ENCODE results near the gene FBXW9. TPM values are rescaled to one million over a fixed set of nuclear protein-coding genes. Genes with fewer than 3 reads are reported as not detected.

Gene FBXW9
- total RNA-seq, 2 experiments from 2014 or later, result 6.0 to 6.1 TPM

DNA sequence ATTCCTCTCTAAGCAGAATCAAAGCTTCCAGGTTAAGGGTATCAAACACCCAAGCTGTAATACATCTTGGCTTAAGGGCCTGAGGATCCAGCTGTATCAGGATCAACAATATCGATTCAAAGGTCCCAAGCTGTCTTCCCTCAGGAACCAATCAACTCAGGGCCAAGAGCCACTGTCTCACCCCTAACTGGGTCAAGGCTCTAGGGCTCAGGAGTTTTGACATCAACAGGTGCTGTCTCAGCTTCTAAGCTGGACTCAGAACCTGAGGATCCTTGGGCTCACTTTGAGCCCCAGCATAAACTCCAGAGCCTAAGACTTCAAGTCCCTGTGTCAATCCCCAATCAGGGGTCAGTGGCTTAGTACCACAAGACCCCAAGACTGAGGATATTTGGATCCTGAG, 917 bp downstream of the FBXW9 start:
- H3K4me3 Mint-ChIP-seq, result peak overlapping the region; percentile 89
- H3K4me1 Mint-ChIP-seq (ENCODE audit: low read depth), result peaks cover 26% of the 10 kb centered on the region
- peak overlapping the region; percentile 81 for H3K27ac Mint-ChIP-seq
- H3K9me3 Mint-ChIP-seq (ENCODE audit: insufficient read depth), result no peaks in the 10 kb centered on the region
- POLR2A ChIA-PET, result interaction anchor here (0.5 to 2.6 kb wide), 6 partner anchors 9 to 243 kb away, joined by 3 to 18 read pairs (median 4); partner anchors contain the start of genes CALR, DHPS and TRIR
- CTCF ChIA-PET, result interaction anchor here (0.7 to 2.4 kb wide), 3 partner anchors 19 to 24 kb away, joined by 3 to 13 read pairs (median 4); no protein-coding TSS in a partner anchor
- DNase-seq (no peak), ATAC-seq (no peak)
- no peaks in the 10 kb centered on the region for H3K27me3 Mint-ChIP-seq (ENCODE audit: low read depth)
- peaks cover 14% of the 10 kb centered on the region for H3K36me3 Mint-ChIP-seq (ENCODE audit: low read depth)

DNA sequence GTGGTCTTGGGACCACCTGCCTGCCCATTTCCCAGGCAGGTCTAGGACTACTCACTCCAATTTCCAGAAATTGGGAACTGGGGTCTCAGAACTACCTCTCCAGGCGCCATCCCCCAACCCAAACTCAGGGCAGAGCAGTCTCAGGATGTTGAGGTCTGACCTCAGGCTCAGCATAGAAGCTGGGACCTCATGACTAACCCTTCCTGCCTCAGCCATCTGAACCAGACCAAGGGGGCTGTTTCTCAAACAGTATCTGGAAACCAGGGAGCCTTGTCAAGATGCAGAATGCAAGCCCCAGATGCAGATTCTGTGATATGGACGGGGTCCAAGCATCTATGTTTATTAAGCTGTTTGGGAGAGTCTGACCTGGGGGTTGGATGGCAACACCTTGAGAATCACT, 1.3 kb downstream of the FBXW9 start:
- ATAC-seq, result no peak
- peaks cover 13% of the 10 kb centered on the region for H3K36me3 Mint-ChIP-seq (ENCODE audit: low read depth)
- ChIA-PET POLR2A (interaction anchor here (0.5 to 2.6 kb wide), 6 partner anchors 9 to 244 kb away, joined by 3 to 18 read pairs (median 4); partner anchors contain the start of genes CALR, DHPS and TRIR), CTCF (interaction anchor here (0.7 to 2.4 kb wide), 2 partner anchors 23 to 25 kb away, joined by 4 to 13 read pairs; no protein-coding TSS in a partner anchor)
- no peak for DNase-seq
- H3K9me3 Mint-ChIP-seq (ENCODE audit: insufficient read depth), result no peaks in the 10 kb centered on the region
- H3K27me3 Mint-ChIP-seq (ENCODE audit: low read depth), result no peaks in the 10 kb centered on the region
- H3K4me1 Mint-ChIP-seq (ENCODE audit: low read depth), result peaks cover 26% of the 10 kb centered on the region
- H3K4me3 Mint-ChIP-seq, result peak overlapping the region; percentile 49
- H3K27ac Mint-ChIP-seq, result peak overlapping the region; percentile 28

DNA sequence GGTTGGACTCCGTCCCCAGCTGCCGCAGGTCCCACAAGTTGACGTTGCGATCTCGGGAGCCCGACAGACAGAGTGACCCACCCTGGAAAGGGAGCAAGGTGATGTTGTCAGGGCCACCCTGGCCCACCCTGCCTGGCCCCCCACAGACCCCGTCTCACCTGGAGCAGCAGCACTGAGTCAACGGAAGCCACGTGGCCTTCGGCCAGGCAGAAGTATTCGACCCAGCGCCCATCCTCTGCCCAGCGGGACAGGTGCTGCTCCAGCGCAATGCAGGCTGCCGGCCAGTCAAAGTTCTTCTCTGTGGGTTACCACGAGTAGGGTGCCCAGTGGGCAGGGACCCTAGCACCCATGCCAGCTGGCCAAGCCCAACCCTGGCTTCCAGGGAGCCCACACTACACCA, 1.8 kb downstream of the FBXW9 start:
- Mint-ChIP-seq H3K4me1 (ENCODE audit: low read depth) (peaks cover 26% of the 10 kb centered on the region), H3K9me3 (ENCODE audit: insufficient read depth) (no peaks in the 10 kb centered on the region), H3K36me3 (ENCODE audit: low read depth) (peaks cover 10% of the 10 kb centered on the region), H3K4me3 (no peak overlapping the region), H3K27ac (no peak overlapping the region), H3K27me3 (ENCODE audit: low read depth) (no peaks in the 10 kb centered on the region)
- DNase-seq (no peak), ATAC-seq (no peak)
- ChIA-PET POLR2A (interaction anchor here (0.7 to 2.4 kb wide), 2 partner anchors 9 to 13 kb away, joined by 3 to 18 read pairs; partner anchors contain the start of gene DHPS), CTCF (interaction anchor here (2.4 kb wide), 1 partner anchor 22 kb away, joined by 13 read pairs; no protein-coding TSS in a partner anchor)

DNA sequence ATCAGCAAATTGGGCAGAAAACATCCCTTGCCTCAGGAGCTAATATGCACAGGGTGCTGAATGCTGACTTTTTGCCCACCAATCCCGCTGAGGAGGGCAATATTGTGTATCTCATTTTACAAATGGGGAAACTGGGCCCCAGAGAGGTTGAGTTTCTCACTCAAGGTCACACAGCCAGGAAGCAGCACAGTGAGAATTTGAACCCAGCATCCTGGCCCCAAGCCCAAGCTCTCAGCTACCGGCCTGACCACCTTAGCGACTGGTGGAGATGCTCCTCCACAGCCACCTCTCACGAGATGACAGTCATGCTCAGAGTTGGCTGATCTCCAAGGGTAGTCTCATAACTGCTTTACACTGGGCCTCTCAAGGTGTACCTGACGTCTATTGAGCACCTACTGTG, 3.5 kb downstream of the FBXW9 start:
- H3K27ac Mint-ChIP-seq, result no peak overlapping the region
- ChIA-PET POLR2A (interaction anchor here (1.0 kb wide), 1 partner anchor 30 kb away, joined by 4 read pairs; no protein-coding TSS in a partner anchor), CTCF (interaction anchor here (1.1 to 1.2 kb wide), 2 partner anchors 17 to 390 kb away, joined by 3 read pairs; no protein-coding TSS in a partner anchor)
- H3K4me1 Mint-ChIP-seq (ENCODE audit: low read depth), result peaks cover 23% of the 10 kb centered on the region
- H3K4me3 Mint-ChIP-seq, result no peak overlapping the region
- ATAC-seq (no peak), DNase-seq (no peak)
- H3K36me3 Mint-ChIP-seq (ENCODE audit: low read depth), result peaks cover 3% of the 10 kb centered on the region
- no peaks in the 10 kb centered on the region for H3K9me3 Mint-ChIP-seq (ENCODE audit: insufficient read depth)
- H3K27me3 Mint-ChIP-seq (ENCODE audit: low read depth), result no peaks in the 10 kb centered on the region

DNA sequence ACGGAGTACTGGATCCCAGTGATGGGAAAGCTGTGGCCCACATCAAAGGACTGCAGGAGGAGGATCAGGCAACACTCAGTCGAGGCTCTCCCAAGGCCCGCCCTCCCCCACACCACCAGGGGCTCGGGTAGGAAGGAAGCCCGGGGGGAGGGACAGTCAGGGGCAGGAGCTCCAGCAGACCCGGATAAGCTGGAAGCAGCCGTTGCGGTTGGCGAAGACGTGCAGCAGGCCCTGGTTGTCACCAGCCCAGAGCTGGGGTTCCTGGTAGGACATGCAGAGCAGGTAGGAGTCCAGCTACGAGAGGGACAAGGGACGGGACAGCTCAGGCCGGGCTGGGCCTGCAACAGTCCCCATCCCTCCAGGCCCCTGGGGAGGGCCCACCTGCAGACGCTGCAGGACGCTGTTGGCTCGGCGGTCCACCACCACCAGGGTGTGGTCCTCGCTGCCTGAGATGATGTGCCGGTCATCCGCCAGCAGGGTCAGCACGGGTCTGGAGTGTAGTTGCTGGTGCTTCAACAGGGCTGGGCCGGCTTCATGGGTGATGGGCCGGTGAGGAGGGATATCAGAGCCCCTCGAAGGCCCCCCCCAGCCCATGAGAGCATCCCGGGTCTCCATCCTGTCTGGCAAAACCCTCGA, 6.7 kb downstream of the FBXW9 start:
- peaks cover 6% of the 10 kb centered on the region for H3K4me1 Mint-ChIP-seq (ENCODE audit: low read depth)
- H3K9me3 Mint-ChIP-seq (ENCODE audit: insufficient read depth), result no peaks in the 10 kb centered on the region
- CTCF ChIA-PET, result no interaction called here

DNA sequence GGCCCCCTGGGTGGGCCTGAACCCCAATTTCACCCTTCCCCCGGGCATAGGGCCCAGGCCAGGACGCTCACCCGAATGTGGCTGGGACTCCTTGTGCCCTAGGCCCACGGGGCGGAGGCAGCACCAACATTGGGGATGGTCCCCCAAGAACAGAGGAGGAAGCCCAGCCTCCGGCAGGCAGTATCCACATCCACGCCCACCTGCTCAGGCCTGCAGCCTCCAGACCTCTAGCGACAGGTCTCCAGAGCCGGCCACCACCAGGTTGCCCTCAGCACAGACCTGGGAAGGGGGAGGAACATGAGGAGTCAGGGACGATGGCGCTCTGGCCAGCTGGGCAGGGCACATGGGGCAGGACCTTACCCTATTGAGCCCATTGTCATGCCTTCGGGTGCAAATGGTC, 7.4 kb downstream of the FBXW9 start:
- H3K27me3 Mint-ChIP-seq (ENCODE audit: low read depth), result no peaks in the 10 kb centered on the region
- ATAC-seq (no peak), DNase-seq (no peak)
- H3K4me3 Mint-ChIP-seq, result no peak overlapping the region
- H3K9me3 Mint-ChIP-seq (ENCODE audit: insufficient read depth), result no peaks in the 10 kb centered on the region
- no peaks in the 10 kb centered on the region for H3K36me3 Mint-ChIP-seq (ENCODE audit: low read depth)
- H3K4me1 Mint-ChIP-seq (ENCODE audit: low read depth), result no peaks in the 10 kb centered on the region
- no peak overlapping the region for H3K27ac Mint-ChIP-seq
- POLR2A ChIA-PET, result no interaction called here
- CTCF ChIA-PET, result no interaction called here

More for the DNA sequence above, 6.7 kb downstream of the FBXW9 start:
- ATAC-seq, result no peak
- H3K4me3 Mint-ChIP-seq, result no peak overlapping the region
- H3K27me3 Mint-ChIP-seq (ENCODE audit: low read depth), result no peaks in the 10 kb centered on the region
- POLR2A ChIA-PET, result no interaction called here
- no peak overlapping the region for H3K27ac Mint-ChIP-seq
- DNase-seq, result no peak
- H3K36me3 Mint-ChIP-seq (ENCODE audit: low read depth), result no peaks in the 10 kb centered on the region

DNA sequence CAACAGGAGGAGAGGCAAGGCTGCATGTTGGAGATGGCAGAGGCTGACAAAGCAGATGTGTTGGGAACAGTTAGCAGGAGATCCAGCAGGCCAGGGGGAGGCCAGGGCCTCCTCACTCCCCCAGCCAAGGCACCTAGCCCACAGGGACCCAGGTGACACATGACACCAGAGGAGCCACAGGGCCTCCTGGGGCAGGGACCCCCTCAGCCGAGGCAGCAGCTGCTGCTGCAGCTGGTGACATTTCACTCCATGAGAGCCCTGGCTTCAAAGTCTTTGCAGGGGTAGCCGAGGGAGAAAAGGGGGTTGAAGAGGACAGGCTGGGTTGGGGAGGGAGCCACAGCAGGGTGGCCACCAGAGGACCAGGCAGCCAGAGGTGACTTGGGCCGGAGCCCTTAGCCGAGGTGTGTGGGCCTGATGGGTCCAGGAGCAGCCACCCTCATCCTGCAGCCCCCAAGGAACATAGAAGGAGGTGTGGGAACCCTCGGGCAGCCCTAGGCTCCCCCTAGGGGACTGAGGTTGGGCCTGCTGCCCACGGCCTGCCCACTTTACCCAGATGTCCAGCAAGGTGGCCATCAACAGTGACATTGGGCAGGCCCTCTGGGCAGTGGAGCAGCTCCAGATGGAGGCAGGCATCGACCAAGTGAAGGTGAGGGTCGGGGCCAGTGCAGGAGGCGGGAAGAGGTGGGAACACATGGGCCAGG, 8.8 kb downstream of the FBXW9 start, which contains the start of gene GNG14:
GNG14 (plus strand) TSS at position 503 of the 701 bp plus-strand sequence; CDS start at position 554, 51 bp downstream.
- ChIA-PET CTCF (no interaction called here), POLR2A (no interaction called here)
- DNase-seq (no peak), ATAC-seq (peak; percentile 8)
- no peaks in the 10 kb centered on the region for H3K9me3 Mint-ChIP-seq (ENCODE audit: insufficient read depth)
- no peak within 1 kb of the TSS for H3K27ac Mint-ChIP-seq
- no peaks in the 10 kb centered on the region for H3K4me1 Mint-ChIP-seq (ENCODE audit: low read depth)
- H3K36me3 Mint-ChIP-seq (ENCODE audit: low read depth), result no peaks in the 10 kb centered on the region
- H3K27me3 Mint-ChIP-seq (ENCODE audit: low read depth), result no peaks in the 10 kb centered on the region
- H3K4me3 Mint-ChIP-seq, result no peak within 1 kb of the TSS

DNA sequence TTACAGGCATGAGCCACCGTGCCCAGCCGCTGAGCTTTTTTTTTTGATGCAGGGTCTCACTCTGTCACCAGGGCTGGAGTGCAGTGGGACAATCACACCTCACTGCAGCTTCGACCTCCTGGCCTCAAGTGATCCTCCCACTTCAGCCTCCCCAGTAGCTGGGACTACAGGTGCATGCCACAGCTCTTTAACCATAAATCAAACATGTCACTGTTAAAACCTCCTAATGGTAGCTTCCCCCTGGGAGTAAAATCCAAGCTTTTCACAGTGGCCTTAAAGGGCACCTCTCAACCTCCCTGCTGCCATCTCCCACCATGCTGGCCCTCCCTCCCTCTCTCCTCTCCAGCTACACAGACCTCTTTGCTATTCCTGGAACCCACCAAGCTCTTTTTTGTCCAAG, 10.6 kb downstream of the FBXW9 start:
- Mint-ChIP-seq H3K4me1 (ENCODE audit: low read depth) (peaks cover 4% of the 10 kb centered on the region), H3K9me3 (ENCODE audit: insufficient read depth) (no peaks in the 10 kb centered on the region), H3K27ac (no peak overlapping the region), H3K36me3 (ENCODE audit: low read depth) (peaks cover 4% of the 10 kb centered on the region), H3K27me3 (ENCODE audit: low read depth) (no peaks in the 10 kb centered on the region), H3K4me3 (no peak overlapping the region)
- ChIA-PET POLR2A (interaction anchor here (0.7 to 1.9 kb wide), 3 partner anchors 8 to 11 kb away, joined by 3 to 8 read pairs (median 4); partner anchors contain the start of gene FBXW9), CTCF (interaction anchor here (1.1 to 1.4 kb wide), 3 partner anchors 32 to 75 kb away, joined by 3 to 4 read pairs (median 3); no protein-coding TSS in a partner anchor)
- ATAC-seq, result no peak
- no peak for DNase-seq

DNA sequence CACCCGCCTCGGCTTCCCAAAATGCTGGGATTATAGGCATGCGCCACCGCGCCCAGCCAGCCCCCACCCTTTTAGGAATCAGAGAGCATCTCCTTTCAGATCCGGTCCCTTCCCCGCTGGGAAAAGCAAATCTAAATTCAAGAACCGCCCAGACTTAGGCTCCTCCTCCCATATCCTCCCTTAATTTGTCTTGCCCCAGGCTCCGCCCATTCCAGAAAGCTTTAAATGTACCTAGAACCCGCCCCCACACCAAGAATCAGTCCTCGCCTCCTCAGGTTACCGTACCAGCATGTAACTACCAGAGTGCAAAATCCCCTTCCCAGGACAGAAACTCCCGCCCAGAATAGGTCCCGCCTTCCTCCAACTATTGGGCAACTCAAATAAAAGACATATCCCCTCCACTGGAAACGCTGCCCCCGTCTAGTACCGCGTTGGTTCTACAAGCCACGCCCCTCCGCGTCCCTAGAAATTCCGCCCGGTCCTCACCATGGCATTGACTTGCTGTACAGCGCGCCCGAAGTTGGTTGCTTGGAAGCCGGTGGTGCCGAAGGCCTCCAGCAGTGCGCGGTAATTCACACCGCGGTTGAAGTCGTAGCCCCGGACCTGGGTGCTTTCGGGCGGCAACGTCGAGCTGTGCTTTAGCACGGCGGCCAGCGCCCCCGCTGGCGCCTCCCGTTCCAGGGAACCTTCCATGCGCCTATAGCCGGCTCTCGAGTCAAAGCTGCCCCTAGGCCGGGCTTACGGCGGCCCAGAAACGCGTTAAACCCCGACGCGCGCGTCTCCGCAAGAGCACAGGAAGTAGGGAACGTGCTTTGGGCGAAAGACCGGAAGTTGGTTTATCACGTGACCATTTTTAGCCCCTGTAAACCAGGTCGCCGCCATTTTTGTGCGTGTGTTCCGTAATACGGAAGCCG, 15.1 kb downstream of the FBXW9 start, which contains the start of gene DHPS:
DHPS (minus strand) TSS at position 807 of the 914 bp plus-strand sequence; CDS start at position 693, 114 bp downstream.
- CTCF ChIA-PET, result interaction anchor here (1.0 to 1.4 kb wide), 5 partner anchors 9 to 79 kb away, joined by 3 to 8 read pairs (median 3); no protein-coding TSS in a partner anchor
- POLR2A ChIA-PET, result interaction anchor here (0.6 to 3.0 kb wide), 15 partner anchors 9 to 391 kb away, joined by 3 to 18 read pairs (median 3); partner anchors contain the start of genes FBXW9 and TRIR
- no peaks in the 10 kb centered on the region for H3K9me3 Mint-ChIP-seq (ENCODE audit: insufficient read depth)
- H3K27ac Mint-ChIP-seq, result peak within 1 kb of the TSS; percentile 95
- H3K27me3 Mint-ChIP-seq (ENCODE audit: low read depth), result no peaks in the 10 kb centered on the region
- peak; percentile 97 for DNase-seq
- ATAC-seq, result peak; percentile 81
- peaks cover 23% of the 10 kb centered on the region for H3K4me1 Mint-ChIP-seq (ENCODE audit: low read depth)
- H3K4me3 Mint-ChIP-seq, result peak within 1 kb of the TSS; percentile 94
- H3K36me3 Mint-ChIP-seq (ENCODE audit: low read depth), result peaks cover 30% of the 10 kb centered on the region

DNA sequence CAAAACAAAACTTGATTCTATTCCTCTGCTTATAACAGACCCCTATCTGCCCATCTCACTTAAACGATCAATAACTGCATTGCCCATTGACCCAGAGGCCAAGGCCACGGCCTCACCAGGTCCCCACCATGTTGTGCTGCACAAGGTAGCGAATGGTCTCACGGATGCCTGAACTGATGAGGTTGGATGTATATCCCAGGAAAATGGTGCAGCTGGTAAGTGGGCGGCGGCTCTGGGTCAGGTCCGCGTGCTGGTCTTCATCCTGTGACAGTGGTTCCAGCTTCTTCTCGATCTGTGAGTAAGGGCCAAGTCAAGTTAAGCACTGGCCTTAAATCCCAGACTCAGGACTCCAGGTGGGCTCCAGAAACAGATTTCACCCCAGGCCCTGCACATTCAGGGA, 16.4 kb downstream of the FBXW9 start:
- H3K27ac Mint-ChIP-seq, result peak overlapping the region; percentile 54
- H3K4me1 Mint-ChIP-seq (ENCODE audit: low read depth), result peaks cover 24% of the 10 kb centered on the region
- no peaks in the 10 kb centered on the region for H3K27me3 Mint-ChIP-seq (ENCODE audit: low read depth)
- H3K36me3 Mint-ChIP-seq (ENCODE audit: low read depth), result peaks cover 39% of the 10 kb centered on the region
- DNase-seq (no peak), ATAC-seq (no peak)
- peak overlapping the region; percentile 94 for H3K4me3 Mint-ChIP-seq
- H3K9me3 Mint-ChIP-seq (ENCODE audit: insufficient read depth), result no peaks in the 10 kb centered on the region
- POLR2A ChIA-PET, result interaction anchor here (0.7 to 3.0 kb wide), 2 partner anchors 11 to 195 kb away, joined by 3 to 14 read pairs; a partner anchor contains a TSS
- CTCF ChIA-PET, result interaction anchor here (0.9 to 1.7 kb wide), 4 partner anchors 41 to 116 kb away, joined by 3 to 6 read pairs (median 4); no protein-coding TSS in a partner anchor

All from activated CD8-positive, alpha-beta T cell treated with anti-CD3 and anti-CD28 coated beads, Interleukin-2, amount 10 ng/mL, durations not matched to agents 7 days and 5 days (primary cell).